ENCODE measurements around the gene FAM221A. TPM values are rescaled to one million over a fixed set of nuclear protein-coding genes. Genes with fewer than 3 reads are reported as not detected.
"Not testable (repeated sequence)": the region's sequence is repeated elsewhere in the genome, so short reads cannot be mapped to it uniquely, and the experiment has no call there.

Gene FAM221A
- total RNA-seq, 1 experiment from 2014 or later, result 23.3 TPM

DNA sequence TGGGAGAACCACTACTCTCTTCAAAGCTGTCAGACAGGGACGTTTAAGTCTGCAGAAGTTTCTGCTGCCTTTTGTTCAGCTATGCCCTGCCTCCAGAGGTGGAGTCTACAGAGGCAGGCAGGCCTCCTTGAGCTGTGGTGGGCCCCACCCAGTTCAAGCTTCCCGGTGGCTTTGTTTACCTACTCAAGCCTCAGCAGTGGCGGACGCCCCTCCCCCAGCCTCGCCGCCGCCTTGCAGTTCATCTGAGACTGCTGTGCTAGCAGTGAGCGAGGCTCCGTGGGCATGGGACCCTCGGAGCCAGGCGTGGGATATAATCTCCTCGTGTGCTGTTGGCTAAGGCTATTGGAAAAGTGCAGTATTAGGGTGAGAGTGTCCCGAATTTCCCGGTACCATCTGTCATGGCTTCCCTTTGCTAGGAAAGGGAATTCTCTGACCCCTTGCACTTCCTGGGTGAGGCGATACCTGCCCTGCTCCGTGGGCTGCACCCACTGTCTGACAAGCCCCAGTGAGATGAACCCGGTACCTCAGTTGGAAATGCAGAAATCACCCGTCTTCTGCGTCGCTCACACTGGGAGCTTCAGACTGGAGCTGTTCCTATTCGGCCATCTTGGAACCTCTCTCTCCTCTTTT, 42.7 kb downstream of the FAM221A start:
- H3K4me1 Mint-ChIP-seq, result peaks cover 27% of the 10 kb centered on the region
- H3K36me3 Mint-ChIP-seq, ATAC-seq, POLR2A ChIA-PET, H3K9me3 Mint-ChIP-seq, H3K27ac Mint-ChIP-seq: not testable (repeated sequence)
- peak overlapping the region; percentile 78 for H3K4me3 Mint-ChIP-seq
- peak; percentile 32; the same call in 1 of the 2 replicates for TF ChIP-seq FOXK1 (CRISPR knock-in tag; IDR thresholded peaks at IDR 0.05)
- CTCF ChIA-PET, result interaction anchor here (1.0 to 1.6 kb wide), 3 partner anchors 42 to 176 kb away, joined by 3 to 4 read pairs (median 3); partner anchors contain the start of gene FAM221A
- peaks cover 98% of the 10 kb centered on the region for H3K27me3 Mint-ChIP-seq (ENCODE audit: low read depth)
- DNase-seq (ENCODE audit: low spot score), result peak; percentile 50

DNA sequence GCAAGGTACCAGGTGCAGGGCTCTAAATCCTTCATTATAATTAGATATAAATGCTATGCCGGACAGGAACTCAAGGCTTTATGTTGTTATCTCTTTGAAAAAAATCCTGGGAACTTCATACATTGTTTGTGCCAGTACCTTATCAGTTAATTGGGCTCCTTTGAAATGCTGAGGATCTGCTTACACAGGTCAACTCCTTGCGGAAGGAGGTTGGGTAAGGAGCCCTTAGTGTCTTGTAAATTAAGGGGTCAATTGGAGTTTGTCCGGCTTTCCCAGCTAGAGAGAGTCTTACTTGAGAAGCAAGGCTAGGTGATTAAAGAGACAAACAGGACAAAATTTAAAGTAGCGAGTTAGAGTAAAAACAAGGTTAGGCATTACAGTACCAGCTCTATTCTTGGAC, 44.1 kb downstream of the FAM221A start:
- Mint-ChIP-seq H3K27me3 (ENCODE audit: low read depth) (peaks cover 96% of the 10 kb centered on the region), H3K4me3 (peak overlapping the region; percentile 52), H3K4me1 (peaks cover 27% of the 10 kb centered on the region)
- H3K27ac Mint-ChIP-seq; DNase-seq (ENCODE audit: low spot score); ATAC-seq; H3K36me3 Mint-ChIP-seq; POLR2A ChIA-PET; H3K9me3 Mint-ChIP-seq: not testable (repeated sequence)
- CTCF ChIA-PET, result interaction anchor here (1.2 kb wide), 1 partner anchor 27 kb away, joined by 4 read pairs; no protein-coding TSS in a partner anchor

DNA sequence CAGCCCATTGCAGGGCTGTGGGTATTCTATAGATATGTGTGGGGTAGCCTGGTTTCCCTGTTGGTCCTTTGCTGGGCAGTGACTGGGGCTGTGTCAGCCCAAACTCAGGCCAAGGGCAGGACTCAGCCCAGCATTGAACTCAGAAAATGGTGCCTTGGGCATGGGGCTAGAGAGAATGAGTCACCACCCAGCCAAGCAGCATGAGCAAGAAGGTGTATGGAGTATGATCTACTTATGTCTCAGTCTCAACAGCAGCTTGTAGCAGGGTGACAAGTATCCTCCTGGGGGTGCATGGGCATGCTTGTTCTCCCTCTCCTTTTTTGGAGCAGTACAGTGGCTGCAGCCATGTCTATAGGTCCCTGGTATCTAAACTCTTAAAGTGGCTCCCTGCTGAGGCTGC, 62.1 kb downstream of the FAM221A start:
- Mint-ChIP-seq H3K27me3 (ENCODE audit: low read depth) (peaks cover 13% of the 10 kb centered on the region), H3K4me1 (no peaks in the 10 kb centered on the region), H3K9me3 (peaks cover 41% of the 10 kb centered on the region), H3K36me3 (peaks cover 16% of the 10 kb centered on the region), H3K27ac (no peak overlapping the region), H3K4me3 (no peak overlapping the region)
- ChIA-PET POLR2A (no interaction called here), CTCF (no interaction called here)
- DNase-seq (ENCODE audit: low spot score) (no peak), ATAC-seq (no peak)
- TF ChIP-seq SP1 (CRISPR knock-in tag; conservative IDR thresholded peaks at IDR 0.05), result no peak
- TF ChIP-seq, protein P1, sequence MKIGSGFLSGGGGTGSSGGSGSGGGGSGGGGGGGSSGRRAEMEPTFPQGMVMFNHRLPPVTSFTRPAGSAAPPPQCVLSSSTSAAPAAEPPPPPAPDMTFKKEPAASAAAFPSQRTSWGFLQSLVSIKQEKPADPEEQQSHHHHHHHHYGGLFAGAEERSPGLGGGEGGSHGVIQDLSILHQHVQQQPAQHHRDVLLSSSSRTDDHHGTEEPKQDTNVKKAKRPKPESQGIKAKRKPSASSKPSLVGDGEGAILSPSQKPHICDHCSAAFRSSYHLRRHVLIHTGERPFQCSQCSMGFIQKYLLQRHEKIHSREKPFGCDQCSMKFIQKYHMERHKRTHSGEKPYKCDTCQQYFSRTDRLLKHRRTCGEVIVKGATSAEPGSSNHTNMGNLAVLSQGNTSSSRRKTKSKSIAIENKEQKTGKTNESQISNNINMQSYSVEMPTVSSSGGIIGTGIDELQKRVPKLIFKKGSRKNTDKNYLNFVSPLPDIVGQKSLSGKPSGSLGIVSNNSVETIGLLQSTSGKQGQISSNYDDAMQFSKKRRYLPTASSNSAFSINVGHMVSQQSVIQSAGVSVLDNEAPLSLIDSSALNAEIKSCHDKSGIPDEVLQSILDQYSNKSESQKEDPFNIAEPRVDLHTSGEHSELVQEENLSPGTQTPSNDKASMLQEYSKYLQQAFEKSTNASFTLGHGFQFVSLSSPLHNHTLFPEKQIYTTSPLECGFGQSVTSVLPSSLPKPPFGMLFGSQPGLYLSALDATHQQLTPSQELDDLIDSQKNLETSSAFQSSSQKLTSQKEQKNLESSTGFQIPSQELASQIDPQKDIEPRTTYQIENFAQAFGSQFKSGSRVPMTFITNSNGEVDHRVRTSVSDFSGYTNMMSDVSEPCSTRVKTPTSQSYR (CRISPR knock-in tag; IDR thresholded peaks at IDR 0.05), result no peak
- no peak for TF ChIP-seq CREB1 (CRISPR knock-in tag; IDR thresholded peaks at IDR 0.05)
- TF ChIP-seq, protein P2, sequence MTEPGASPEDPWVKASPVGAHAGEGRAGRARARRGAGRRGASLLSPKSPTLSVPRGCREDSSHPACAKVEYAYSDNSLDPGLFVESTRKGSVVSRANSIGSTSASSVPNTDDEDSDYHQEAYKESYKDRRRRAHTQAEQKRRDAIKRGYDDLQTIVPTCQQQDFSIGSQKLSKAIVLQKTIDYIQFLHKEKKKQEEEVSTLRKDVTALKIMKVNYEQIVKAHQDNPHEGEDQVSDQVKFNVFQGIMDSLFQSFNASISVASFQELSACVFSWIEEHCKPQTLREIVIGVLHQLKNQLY (CRISPR knock-in tag; IDR thresholded peaks at IDR 0.05), result no peak
- TF ChIP-seq SMAD4 (CRISPR knock-in tag; IDR thresholded peaks at IDR 0.05), result no peak
- no peak for TF ChIP-seq HMGA2 (CRISPR knock-in tag; IDR thresholded peaks at IDR 0.05)
- no peak for TF ChIP-seq NR3C1 (CRISPR knock-in tag; conservative IDR thresholded peaks at IDR 0.05; ENCODE audit: low read depth)
- TF ChIP-seq, protein P3, sequence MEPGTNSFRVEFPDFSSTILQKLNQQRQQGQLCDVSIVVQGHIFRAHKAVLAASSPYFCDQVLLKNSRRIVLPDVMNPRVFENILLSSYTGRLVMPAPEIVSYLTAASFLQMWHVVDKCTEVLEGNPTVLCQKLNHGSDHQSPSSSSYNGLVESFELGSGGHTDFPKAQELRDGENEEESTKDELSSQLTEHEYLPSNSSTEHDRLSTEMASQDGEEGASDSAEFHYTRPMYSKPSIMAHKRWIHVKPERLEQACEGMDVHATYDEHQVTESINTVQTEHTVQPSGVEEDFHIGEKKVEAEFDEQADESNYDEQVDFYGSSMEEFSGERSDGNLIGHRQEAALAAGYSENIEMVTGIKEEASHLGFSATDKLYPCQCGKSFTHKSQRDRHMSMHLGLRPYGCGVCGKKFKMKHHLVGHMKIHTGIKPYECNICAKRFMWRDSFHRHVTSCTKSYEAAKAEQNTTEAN (CRISPR knock-in tag; IDR thresholded peaks at IDR 0.05), result no peak
- TF ChIP-seq, protein P4, sequence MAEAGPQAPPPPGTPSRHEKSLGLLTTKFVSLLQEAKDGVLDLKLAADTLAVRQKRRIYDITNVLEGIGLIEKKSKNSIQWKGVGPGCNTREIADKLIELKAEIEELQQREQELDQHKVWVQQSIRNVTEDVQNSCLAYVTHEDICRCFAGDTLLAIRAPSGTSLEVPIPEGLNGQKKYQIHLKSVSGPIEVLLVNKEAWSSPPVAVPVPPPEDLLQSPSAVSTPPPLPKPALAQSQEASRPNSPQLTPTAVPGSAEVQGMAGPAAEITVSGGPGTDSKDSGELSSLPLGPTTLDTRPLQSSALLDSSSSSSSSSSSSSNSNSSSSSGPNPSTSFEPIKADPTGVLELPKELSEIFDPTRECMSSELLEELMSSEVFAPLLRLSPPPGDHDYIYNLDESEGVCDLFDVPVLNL (CRISPR knock-in tag; IDR thresholded peaks at IDR 0.05; ENCODE audit: borderline replicate concordance, low read depth), result no peak
- no peak for TF ChIP-seq ETV6 (CRISPR knock-in tag; IDR thresholded peaks at IDR 0.05)

DNA sequence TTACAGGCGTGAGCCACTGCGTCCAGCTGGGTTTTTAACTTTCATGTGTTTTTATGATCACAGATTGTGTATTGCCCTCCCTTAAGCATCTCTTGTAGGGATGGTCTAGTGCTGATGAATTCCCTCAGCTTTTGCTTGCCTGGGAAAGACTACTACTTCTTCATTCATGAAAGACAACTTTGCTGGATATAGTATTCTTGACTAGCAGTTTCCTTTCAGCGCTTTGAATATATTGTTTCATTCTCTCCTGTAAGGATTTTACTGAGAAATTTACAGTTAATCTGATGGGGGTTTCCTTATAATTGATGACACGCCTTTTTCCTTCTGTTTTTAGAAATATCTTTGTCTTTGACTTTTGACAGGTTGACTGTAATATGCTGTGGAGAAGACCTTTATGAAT, 63.2 kb downstream of the FAM221A start:
- CTCF ChIA-PET, result no interaction called here
- peaks cover 48% of the 10 kb centered on the region for H3K9me3 Mint-ChIP-seq
- POLR2A ChIA-PET, result interaction anchor here (0.7 kb wide), 1 partner anchor 184 kb away, joined by 8 read pairs; no protein-coding TSS in a partner anchor
- H3K36me3 Mint-ChIP-seq, result peaks cover 16% of the 10 kb centered on the region
- ATAC-seq (no peak), DNase-seq (ENCODE audit: low spot score) (no peak)
- H3K4me3 Mint-ChIP-seq, result no peak overlapping the region
- H3K4me1 Mint-ChIP-seq, result no peaks in the 10 kb centered on the region
- no peak overlapping the region for H3K27ac Mint-ChIP-seq
- H3K27me3 Mint-ChIP-seq (ENCODE audit: low read depth), result peaks cover 13% of the 10 kb centered on the region
- no peak for TF ChIP-seq ZNF219 (CRISPR knock-in tag; IDR thresholded peaks at IDR 0.05; ENCODE audit: borderline replicate concordance)
- TF ChIP-seq NFYB (CRISPR knock-in tag; conservative IDR thresholded peaks at IDR 0.05; ENCODE audit: low read depth), result no peak
- TF ChIP-seq, protein P5, sequence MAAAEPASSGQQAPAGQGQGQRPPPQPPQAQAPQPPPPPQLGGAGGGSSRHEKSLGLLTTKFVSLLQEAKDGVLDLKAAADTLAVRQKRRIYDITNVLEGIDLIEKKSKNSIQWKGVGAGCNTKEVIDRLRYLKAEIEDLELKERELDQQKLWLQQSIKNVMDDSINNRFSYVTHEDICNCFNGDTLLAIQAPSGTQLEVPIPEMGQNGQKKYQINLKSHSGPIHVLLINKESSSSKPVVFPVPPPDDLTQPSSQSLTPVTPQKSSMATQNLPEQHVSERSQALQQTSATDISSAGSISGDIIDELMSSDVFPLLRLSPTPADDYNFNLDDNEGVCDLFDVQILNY (CRISPR knock-in tag; IDR thresholded peaks at IDR 0.05), result no peak
- TF ChIP-seq, protein P3 (CRISPR knock-in tag; IDR thresholded peaks at IDR 0.05), result no peak
- TF ChIP-seq, protein P6, sequence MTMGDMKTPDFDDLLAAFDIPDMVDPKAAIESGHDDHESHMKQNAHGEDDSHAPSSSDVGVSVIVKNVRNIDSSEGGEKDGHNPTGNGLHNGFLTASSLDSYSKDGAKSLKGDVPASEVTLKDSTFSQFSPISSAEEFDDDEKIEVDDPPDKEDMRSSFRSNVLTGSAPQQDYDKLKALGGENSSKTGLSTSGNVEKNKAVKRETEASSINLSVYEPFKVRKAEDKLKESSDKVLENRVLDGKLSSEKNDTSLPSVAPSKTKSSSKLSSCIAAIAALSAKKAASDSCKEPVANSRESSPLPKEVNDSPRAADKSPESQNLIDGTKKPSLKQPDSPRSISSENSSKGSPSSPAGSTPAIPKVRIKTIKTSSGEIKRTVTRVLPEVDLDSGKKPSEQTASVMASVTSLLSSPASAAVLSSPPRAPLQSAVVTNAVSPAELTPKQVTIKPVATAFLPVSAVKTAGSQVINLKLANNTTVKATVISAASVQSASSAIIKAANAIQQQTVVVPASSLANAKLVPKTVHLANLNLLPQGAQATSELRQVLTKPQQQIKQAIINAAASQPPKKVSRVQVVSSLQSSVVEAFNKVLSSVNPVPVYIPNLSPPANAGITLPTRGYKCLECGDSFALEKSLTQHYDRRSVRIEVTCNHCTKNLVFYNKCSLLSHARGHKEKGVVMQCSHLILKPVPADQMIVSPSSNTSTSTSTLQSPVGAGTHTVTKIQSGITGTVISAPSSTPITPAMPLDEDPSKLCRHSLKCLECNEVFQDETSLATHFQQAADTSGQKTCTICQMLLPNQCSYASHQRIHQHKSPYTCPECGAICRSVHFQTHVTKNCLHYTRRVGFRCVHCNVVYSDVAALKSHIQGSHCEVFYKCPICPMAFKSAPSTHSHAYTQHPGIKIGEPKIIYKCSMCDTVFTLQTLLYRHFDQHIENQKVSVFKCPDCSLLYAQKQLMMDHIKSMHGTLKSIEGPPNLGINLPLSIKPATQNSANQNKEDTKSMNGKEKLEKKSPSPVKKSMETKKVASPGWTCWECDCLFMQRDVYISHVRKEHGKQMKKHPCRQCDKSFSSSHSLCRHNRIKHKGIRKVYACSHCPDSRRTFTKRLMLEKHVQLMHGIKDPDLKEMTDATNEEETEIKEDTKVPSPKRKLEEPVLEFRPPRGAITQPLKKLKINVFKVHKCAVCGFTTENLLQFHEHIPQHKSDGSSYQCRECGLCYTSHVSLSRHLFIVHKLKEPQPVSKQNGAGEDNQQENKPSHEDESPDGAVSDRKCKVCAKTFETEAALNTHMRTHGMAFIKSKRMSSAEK (CRISPR knock-in tag; IDR thresholded peaks at IDR 0.05; ENCODE audit: borderline replicate concordance), result no peak

Data from WTC11 (cell line).